Adipose tissue (tissue), 3 donors: ENCODE data around the gene NKD2. TPM values are rescaled to one million over a fixed set of nuclear protein-coding genes. Genes with fewer than 3 reads are reported as not detected.

Source experiments
- H3K27ac ChIP-seq: one replicate; pipeline ENCODE4 v1.5.1; 2013; ENCODE audit warnings: low read depth, low read length
- WGBS, 3 donors: extraction: QIAGEN DNeasy Blood & Tissue Kit; methylation state at CpG; one replicate each; pipeline ENCODE4 v1.1.7; 2013; 5-methylcytosine and 5-hydroxymethylcytosine counted together
- polyA plus RNA-seq, 3 donors: library from polyadenylated mRNA; stranded (reverse); fragments of 200-250 nt; gene quantifications; one replicate each; pipeline ENCODE4 v1.2.3, GENCODE V29; 2013
- donor health status: healthy with polysubstance abuse.
- donor health status: Bipolar disorder and iron deficiency.
- donor health status: healthy.

The NKD2 gene
- polyA plus RNA-seq, 3 donors = 5.0 to 8.8 (median 5.5) TPM

DNA sequence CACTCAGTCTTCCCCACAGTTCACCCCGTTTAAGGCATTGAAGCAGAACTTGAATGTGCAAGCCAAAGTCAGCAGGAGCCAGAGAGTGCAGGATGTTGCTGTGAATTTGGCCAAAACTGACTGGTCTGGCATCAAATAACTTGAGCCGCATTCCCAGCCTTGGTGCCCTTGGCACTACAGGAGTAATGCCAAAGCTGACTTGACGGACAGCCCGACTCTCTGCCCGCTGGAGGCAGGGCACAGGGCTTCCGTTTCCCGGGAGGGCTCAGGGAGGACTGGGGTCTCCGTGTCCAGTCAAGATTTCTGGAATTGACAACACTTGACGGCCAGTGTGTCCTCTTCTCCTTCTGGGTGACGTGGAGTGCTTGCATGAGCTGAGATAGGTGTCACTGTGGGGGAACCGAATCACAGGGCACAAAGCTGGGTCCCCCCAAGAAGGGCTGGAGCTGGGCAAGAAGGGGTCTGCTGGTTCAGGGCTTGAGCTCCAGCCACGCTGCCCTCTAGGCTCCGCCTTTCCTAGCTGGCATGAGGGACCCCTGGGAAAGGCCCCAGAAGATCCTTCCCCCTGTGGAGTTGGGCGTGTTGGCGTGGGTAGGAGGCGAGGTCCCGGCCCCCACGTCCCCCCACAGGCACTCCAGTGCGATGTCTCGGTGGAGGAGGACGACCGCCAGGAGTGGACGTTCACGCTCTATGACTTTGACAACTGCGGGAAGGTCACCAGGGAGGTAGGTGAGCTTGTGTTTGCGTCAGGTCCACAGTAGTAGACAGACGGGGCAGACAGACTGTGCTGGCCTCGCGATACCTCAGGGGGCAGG is 25.2 kb downstream of the NKD2 start:
- WGBS, 3 donors = 78 to 93% (median 92%) methylated on average over 29 of the region's 29 CpGs
- H3K27ac ChIP-seq = no peak overlapping the region

GRCh38 chr5:1034421-1034905 is 25.9 kb downstream of the NKD2 start:
- WGBS, 3 donors = 88 to 94% (median 92%) methylated on average over 17 of the region's 17 CpGs

DNA sequence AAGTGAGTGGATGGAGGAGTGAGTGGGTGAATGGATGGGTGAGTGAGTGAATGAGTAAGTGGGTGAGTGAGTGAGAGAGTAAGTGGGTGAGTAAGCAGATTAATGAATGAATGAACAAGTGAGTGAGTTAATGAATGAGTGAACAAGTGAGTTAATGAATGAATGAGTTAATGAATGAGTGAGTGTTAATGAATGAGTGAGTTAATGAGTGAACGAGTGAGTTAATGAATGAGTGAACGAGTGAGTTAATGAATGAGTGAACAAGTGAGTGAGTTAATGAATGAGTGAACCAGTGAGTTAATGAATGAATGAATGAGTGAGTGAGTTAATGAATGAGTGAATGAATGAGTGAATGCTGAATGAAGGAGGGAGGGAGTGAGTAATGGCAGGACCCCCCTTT is 26.4 kb downstream of the NKD2 start:
- 80 to 95% (median 85%) methylated on average over 2 of the region's 2 CpGs for WGBS, 3 donors

More at GRCh38 chr5:1034421-1034905, 25.9 kb downstream of the NKD2 start:
- H3K27ac ChIP-seq = no peak overlapping the region

DNA sequence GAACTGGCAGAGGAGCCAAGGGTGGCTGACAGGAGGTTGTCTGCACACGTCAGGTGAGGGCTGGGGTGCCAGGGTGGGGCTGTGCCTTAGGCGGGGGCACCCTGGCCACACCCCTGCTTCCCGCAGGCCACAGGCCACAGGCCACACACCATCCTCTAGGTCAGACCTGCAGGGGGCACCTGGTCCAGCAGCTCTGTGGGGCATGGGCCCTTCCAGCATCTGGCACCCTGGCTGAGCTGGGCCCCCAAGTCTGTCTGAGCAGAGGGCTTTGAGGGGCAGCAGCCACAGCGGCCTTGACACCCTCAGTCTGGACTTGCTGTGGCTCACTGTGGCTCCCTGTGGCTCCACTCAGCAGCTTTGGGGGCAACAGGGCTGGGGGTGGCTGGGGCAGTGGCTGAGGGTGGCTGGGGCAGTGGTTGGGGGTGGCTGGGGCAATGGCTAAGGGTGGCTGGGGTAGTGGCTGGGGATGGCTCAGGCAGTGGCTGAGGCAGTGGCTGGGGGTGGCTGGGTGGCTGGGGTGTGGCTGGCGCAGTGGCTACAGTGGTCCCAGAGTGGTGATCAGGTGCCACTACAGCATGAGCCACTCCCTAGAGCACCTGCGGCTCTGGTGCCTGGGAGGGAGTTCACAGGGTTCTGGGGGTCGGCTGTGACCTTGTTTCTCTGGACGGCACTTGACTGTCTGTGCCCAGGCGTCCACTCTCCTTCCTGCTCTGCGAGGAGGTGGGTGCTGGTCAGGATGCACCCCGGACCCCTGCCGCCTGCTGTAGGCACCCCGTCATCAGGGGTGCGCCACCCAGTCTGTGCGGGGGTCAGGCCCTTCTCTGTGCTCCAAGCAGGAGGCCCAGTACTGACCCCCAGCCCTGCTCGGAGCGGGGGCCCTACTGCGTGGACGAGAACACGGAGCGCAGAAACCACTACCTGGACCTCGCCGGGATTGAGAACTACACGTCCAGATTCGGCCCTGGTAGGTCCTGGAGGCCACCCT is 27.1 kb downstream of the NKD2 start:
- 93 to 95% (median 94%) methylated on average over 20 to 25 of the region's 25 CpGs for WGBS, 3 donors
- no peak overlapping the region for H3K27ac ChIP-seq

More for the DNA sequence above, 26.4 kb downstream of the NKD2 start:
- H3K27ac ChIP-seq = no peak overlapping the region

- H3K27ac ChIP-seq = no peak overlapping the region
- 84 to 93% (median 90%) methylated on average over 21 to 22 of the region's 22 CpGs for WGBS, 3 donors
These were observed 28.0 kb downstream of the NKD2 start for GRCh38 chr5:1036504-1037122.

DNA sequence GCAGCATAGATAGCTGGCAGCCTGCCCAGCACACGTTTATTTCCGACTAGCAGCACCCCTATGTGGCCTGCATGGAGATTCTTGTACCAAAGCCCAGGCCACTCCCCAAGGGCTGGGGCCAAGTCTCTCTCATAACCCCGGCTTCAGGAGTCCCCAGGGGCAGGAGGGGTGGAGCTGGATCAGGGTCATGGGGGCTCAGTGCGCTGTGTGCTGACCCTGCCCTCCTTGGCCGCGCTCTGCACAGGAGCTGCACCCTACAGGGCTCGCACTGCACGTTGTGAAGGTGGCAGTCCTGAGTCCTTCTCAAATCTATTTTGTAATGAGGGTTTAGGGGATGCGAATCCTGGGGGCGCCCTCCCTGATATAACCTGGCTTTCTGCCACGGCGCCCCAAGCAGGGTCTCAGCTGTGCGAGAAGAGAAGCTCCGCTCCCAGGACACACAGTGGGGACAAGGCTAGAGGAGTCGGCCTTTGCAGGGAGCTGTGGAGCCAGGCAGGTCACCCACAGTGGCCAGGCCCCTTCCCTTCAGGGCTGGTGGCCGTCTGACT is 28.6 kb downstream of the NKD2 start:
- WGBS, 3 donors = 72 to 75% (median 73%) methylated on average over 16 of the region's 16 CpGs

GRCh38 chr5:1037671-1038416 is 29.2 kb downstream of the NKD2 start:
- 92 to 94% (median 94%) methylated on average over 38 to 43 of the region's 43 CpGs for WGBS, 3 donors
- no peak overlapping the region for H3K27ac ChIP-seq

More for the DNA sequence above, 28.6 kb downstream of the NKD2 start:
- no peak overlapping the region for H3K27ac ChIP-seq

GRCh38 chr5:1038417-1039209 is 30.0 kb downstream of the NKD2 start:
- H3K27ac ChIP-seq = no peak overlapping the region
- WGBS, 3 donors = 87 to 88% (median 88%) methylated on average over 28 of the region's 28 CpGs

- no peak overlapping the region for H3K27ac ChIP-seq
- 87 to 91% (median 91%) methylated on average over 16 of the region's 16 CpGs for whole genome bisulfite sequencing, 3 donors
These were observed 30.6 kb downstream of the NKD2 start for GRCh38 chr5:1039210-1039548.

DNA sequence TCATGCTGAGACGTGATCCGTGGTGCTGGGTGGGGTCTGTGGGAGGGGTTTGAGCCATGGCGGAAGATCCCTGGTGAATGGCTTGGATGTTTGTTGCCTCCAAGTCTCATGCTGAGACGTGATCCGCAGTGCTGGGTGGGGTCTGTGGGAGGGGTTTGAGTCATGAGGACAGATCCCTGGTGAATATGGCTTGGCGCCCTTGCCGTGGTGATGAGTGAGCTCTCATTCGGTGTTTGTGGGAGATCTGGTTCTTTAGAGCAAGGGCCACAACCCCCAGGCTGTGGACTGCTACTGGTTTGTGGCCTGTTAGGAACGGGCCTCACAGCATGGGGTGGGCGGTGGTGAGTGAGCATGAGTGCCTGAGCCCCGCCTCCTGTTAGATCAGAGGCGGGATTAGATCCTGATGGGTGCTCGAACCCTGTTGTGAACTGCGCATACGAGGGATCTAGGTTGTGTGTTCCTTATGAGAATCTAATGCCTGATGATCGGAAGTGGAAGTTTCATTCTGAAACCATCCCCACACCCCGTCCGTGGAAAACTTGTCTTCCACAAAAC is 31.2 kb downstream of the NKD2 start:
- 90 to 93% (median 92%) methylated on average over 16 to 17 of the region's 18 CpGs for WGBS, 3 donors
- no peak overlapping the region for H3K27ac ChIP-seq

- 93 to 95% (median 93%) methylated on average over 10 of the region's 10 CpGs for WGBS, 3 donors
- H3K27ac ChIP-seq = no peak overlapping the region
These were observed 32.0 kb downstream of the NKD2 start for GRCh38 chr5:1040571-1040970.

DNA sequence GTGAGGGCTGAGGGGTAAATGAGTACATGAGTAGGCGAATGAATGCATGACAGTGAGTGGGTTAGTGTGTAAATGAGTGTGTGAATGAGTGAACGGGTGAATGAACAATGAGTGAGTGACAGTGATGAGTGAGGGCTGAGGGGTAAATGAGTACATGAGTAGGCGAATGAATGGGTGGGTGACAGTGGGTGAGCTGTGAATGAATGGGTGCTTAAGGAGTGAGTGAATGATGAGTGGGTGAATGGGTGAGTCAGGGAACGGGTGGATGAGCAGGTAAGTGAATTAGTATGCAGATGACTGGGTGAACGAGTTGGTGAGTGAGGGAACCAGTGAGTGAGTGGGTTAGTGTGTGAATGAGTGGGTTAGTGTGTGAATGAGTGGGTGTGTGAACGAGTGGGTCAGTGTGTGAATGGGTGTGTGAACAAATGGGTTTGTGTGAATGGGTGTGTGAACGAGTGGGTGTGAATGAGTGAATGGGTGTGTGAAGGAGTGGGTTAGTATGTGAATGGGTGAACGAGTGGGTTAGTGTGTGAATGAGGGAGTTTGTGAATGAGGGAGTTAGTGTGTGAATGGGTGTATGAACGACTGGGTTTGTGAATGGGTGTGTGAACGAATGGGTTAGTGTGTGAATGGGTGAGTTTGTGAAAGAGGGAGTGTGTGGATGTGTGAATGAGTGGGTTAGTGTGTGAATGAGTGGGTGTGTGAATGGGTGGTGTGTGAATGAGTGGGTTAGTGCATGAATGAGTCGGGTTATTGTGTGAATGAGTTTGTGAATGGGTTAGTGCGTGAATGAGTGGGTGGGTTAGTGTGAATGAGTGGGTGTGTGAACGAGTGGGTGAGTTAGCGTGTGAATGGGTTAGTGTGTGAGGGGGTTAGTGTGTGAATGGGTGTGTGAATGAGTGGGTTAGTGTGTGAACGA is 32.9 kb downstream of the NKD2 start:
- H3K27ac ChIP-seq = no peak overlapping the region
- 80 to 87% (median 83%) methylated on average over 15 of the region's 15 CpGs for WGBS, 3 donors

DNA sequence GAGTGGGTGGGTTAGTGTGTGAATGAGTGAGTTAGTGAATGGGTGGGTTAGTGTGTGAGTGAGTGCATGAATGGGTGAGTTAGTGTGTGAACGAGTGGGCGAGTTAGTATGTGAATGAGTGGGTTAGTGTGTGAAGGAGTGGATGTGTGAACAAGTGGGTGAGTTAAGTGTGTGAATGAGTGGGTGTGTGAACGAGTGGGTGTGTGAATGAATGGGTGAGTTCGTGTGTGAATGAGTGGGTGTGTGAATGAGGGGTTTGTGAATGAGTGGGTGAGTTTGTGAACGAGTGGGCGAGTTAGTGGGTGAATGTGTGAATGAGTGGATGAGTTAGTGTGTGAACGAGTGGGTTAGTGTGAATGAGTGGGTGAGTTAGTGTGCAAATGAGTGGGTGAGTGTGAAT is 34.0 kb downstream of the NKD2 start:
- 83 to 89% (median 84%) methylated on average over 7 of the region's 7 CpGs for WGBS, 3 donors
- no peak overlapping the region for H3K27ac ChIP-seq

DNA sequence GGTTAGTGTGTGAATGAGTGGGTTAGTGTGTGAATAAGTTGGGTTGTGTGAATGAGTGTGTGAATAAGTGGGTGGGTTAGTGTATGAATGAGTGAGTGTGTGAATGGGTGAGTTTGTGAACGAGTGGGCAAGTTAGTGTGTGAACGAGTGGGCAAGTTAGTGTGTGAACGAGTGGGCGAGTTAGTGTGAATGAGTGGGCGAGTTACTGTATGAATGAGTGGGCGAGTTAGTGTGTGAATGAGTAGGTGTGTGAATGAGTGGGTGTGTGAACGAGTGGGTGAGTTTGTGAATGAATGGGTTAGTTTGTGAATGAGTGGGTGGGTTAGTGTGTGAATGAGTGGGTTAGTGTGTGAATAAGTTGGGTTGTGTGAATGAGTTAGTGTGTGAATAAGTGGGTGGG is 34.7 kb downstream of the NKD2 start:
- H3K27ac ChIP-seq = no peak overlapping the region
- WGBS, 3 donors = 82 to 92% (median 85%) methylated on average over 7 of the region's 7 CpGs

GRCh38 chr5:1044117-1044516 is 35.5 kb downstream of the NKD2 start:
- 75 to 88% (median 86%) methylated on average over 5 of the region's 5 CpGs for WGBS, 3 donors
- H3K27ac ChIP-seq = no peak overlapping the region
